ENCODE results near the gene SLC35E1.

Gene SLC35E1

GRCh38 chr19:16566161-16566560 is 6.1 kb downstream of the SLC35E1 start:
- H3K4me1 ChIP-seq (ENCODE audit: insufficient read depth, low read length, severe bottlenecking) = peaks cover 15% of the 10 kb centered on the region
- H2AFZ ChIP-seq (ENCODE audit: low read length) = no peak overlapping the region
- no peaks in the 10 kb centered on the region for H3K9me3 ChIP-seq (ENCODE audit: low read length)
- no peak overlapping the region for H3K4me2 ChIP-seq (ENCODE audit: low read length)
- H3K79me2 ChIP-seq (ENCODE audit: insufficient read depth, low read length) = no peaks in the 10 kb centered on the region; the same call in 1 of the 2 replicates
- no peak overlapping the region for H3K9ac ChIP-seq (ENCODE audit: low read length)
- no peaks in the 10 kb centered on the region for H3F3A ChIP-seq (ENCODE audit: insufficient read depth, low read length)
- H3K27ac ChIP-seq (ENCODE audit: low read depth, low read length, poor library complexity, severe bottlenecking) = no peak overlapping the region
- no peaks in the 10 kb centered on the region for H3K9me2 ChIP-seq (ENCODE audit: low read depth, low read length)
- H4K20me1 ChIP-seq (ENCODE audit: insufficient read depth, low read length) = no peaks in the 10 kb centered on the region
- no peak for TF ChIP-seq EZH2 (IDR thresholded peaks at IDR 0.05; ENCODE audit: borderline replicate concordance, low read length)
- no peak for TF ChIP-seq CTCF (IDR thresholded peaks at IDR 0.05; ENCODE audit: low read length)
- peaks cover 82% of the 10 kb centered on the region for H3K36me3 ChIP-seq (ENCODE audit: insufficient read depth, low read length)
- H3K27me3 ChIP-seq (ENCODE audit: insufficient read depth, low read length) = no peaks in the 10 kb centered on the region
- H3K4me3 ChIP-seq (ENCODE audit: low read depth, low read length, poor library complexity, severe bottlenecking) = no peak overlapping the region

- Histone ChIP-seq H3K4me2 (ENCODE audit: low read length) (no peak overlapping the region), H2AFZ (ENCODE audit: low read length) (no peak overlapping the region), H3K36me3 (ENCODE audit: insufficient read depth, low read length) (peaks cover 83% of the 10 kb centered on the region), H3K9ac (ENCODE audit: low read length) (no peak overlapping the region), H3K9me2 (ENCODE audit: low read depth, low read length) (no peaks in the 10 kb centered on the region), H4K20me1 (ENCODE audit: insufficient read depth, low read length) (no peaks in the 10 kb centered on the region), H3K4me1 (ENCODE audit: insufficient read depth, low read length, severe bottlenecking) (peaks cover 2% of the 10 kb centered on the region), H3K27ac (ENCODE audit: low read depth, low read length, poor library complexity, severe bottlenecking) (no peak overlapping the region), H3K4me3 (ENCODE audit: low read depth, low read length, poor library complexity, severe bottlenecking) (no peak overlapping the region), H3K27me3 (ENCODE audit: insufficient read depth, low read length) (no peaks in the 10 kb centered on the region), H3K79me2 (ENCODE audit: insufficient read depth, low read length) (no peaks in the 10 kb centered on the region), H3K9me3 (ENCODE audit: low read length) (no peaks in the 10 kb centered on the region), H3F3A (ENCODE audit: insufficient read depth, low read length) (no peaks in the 10 kb centered on the region)
- TF ChIP-seq EZH2 (IDR thresholded peaks at IDR 0.05; ENCODE audit: borderline replicate concordance, low read length) (no peak), CTCF (IDR thresholded peaks at IDR 0.05; ENCODE audit: low read length) (no peak)
Observed at GRCh38 chr19:16564842-16565241, 7.4 kb downstream of the SLC35E1 start.

GRCh38 chr19:16562608-16563025 is 9.6 kb downstream of the SLC35E1 start:
- peaks cover 77% of the 10 kb centered on the region for H3K36me3 ChIP-seq (ENCODE audit: insufficient read depth, low read length)
- H3K9me3 ChIP-seq (ENCODE audit: low read length) = no peaks in the 10 kb centered on the region
- no peaks in the 10 kb centered on the region for H3K27me3 ChIP-seq (ENCODE audit: insufficient read depth, low read length)
- no peaks in the 10 kb centered on the region for H3K9me2 ChIP-seq (ENCODE audit: low read depth, low read length)
- H3K27ac ChIP-seq (ENCODE audit: low read depth, low read length, poor library complexity, severe bottlenecking) = no peak overlapping the region
- H3F3A ChIP-seq (ENCODE audit: insufficient read depth, low read length) = no peaks in the 10 kb centered on the region
- H3K4me2 ChIP-seq (ENCODE audit: low read length) = no peak overlapping the region
- no peaks in the 10 kb centered on the region for H3K4me1 ChIP-seq (ENCODE audit: insufficient read depth, low read length, severe bottlenecking)
- TF ChIP-seq CTCF (IDR thresholded peaks at IDR 0.05; ENCODE audit: low read length) (no peak), EZH2 (IDR thresholded peaks at IDR 0.05; ENCODE audit: borderline replicate concordance, low read length) (no peak)
- no peak overlapping the region for H3K9ac ChIP-seq (ENCODE audit: low read length)
- no peaks in the 10 kb centered on the region for H4K20me1 ChIP-seq (ENCODE audit: insufficient read depth, low read length)
- H3K4me3 ChIP-seq (ENCODE audit: low read depth, low read length, poor library complexity, severe bottlenecking) = no peak overlapping the region
- no peaks in the 10 kb centered on the region for H3K79me2 ChIP-seq (ENCODE audit: insufficient read depth, low read length)
- H2AFZ ChIP-seq (ENCODE audit: low read length) = no peak overlapping the region

All from OCI-LY1 (cell line).